Transverse colon (tissue), 4 donors: ENCODE measurements around the gene ARHGAP42.

ENCODE experiments used
- CTCF ChIP-seq, 5 experiments: fragments of 200-600 bp in 3 of 5; fragments of 450-650 bp in 2 of 5; sonication (generic) in 3 of 5; IDR thresholded peaks; 1 replicate in 2 of 5; 2 replicates in 3 of 5; pipeline ENCODE4 v1.5.1; 2016 to 2017; ENCODE audit warnings: antibody characterized with exemption in 5 of 5, inconsistent platforms in 3 of 5, mild to moderate bottlenecking in 2 of 5, moderate library complexity in 1 of 5
- POLR2AphosphoS5 ChIP-seq, 3 donors: sonication (generic); formaldehyde crosslinking; IDR thresholded peaks; one replicate each; pipeline ENCODE4 v1.6.1; 2016; ENCODE audit warnings: antibody characterized with exemption in 3 of 3

GRCh38 chr11:100820621-100821020 is 133.5 kb downstream of the ARHGAP42 start:
- TF ChIP-seq POLR2AphosphoS5 (IDR thresholded peaks at IDR 0.05) (no peak), CTCF (IDR thresholded peaks at IDR 0.05) (no peak)
